GM12878 (cell line): Measurements from ENCODE around the gene NAV3. TPM values are rescaled to one million over a fixed set of nuclear protein-coding genes. Genes with fewer than 3 reads are reported as not detected.

Experiments used
- ATAC-seq: fragments of 200-7000 bp; cut with Tn5 transposase; 3 replicates; pipeline ENCODE4 v1.9.1; 2020; ENCODE audit warnings: mild to moderate bottlenecking, moderate library complexity
- BruUV-seq: library from RNA; stranded (reverse); fragments of 400-500 nt; replicated peaks from 2 replicates; lab custom pipeline; 2021; lab: Mats Ljungman, UMichigan
- CTCF ChIA-PET: fragments of 300-600 bp; sonication (Branson Sonifier 250); formaldehyde crosslinking; extraction: SDS; loops from one replicate; lab custom pipeline; 2021; ENCODE audit warnings: inconsistent platforms; lab: Yijun Ruan, JAX
- POLR2A ChIA-PET: fragments of 350-600 bp; formaldehyde crosslinking; extraction: SDS; loops from one replicate; lab custom pipeline; 2021; ENCODE audit warnings: inconsistent platforms; lab: Charles Lee
- RAD21 ChIA-PET: fragments of 300-600 bp; sonication (Branson Sonifier 250); formaldehyde crosslinking; loops from one replicate; lab custom pipeline; 2023; ENCODE audit warnings: antibody characterized with exemption; ENCODE audit not compliant: unreplicated experiment; lab: Charles Lee
- SMC1A ChIA-PET: fragments of 300-600 bp; sonication (Branson Sonifier 250); formaldehyde crosslinking; loops from one replicate; lab custom pipeline; 2023; ENCODE audit not compliant: unreplicated experiment, uncharacterized antibody; lab: Charles Lee
- DNase-seq: peaks from one replicate; pipeline ENCODE4 v3.0.0-alpha.2; 2011; ENCODE audit warnings: low read depth, low spot score
- FAIRE-seq: peaks from 3 replicates; lab custom pipeline; 2011; peaks lifted over from hg19 to GRCh38; lab: Jason Lieb, UNC
- H2AFZ ChIP-seq: 2 replicates; pipeline ENCODE4 v1.6.0; 2011; ENCODE audit warnings: low read depth, low read length, control low read depth; ENCODE audit not compliant: control insufficient read depth
- H3K27ac ChIP-seq: 2 replicates; pipeline ENCODE4 v1.5.1; 2011; ENCODE audit warnings: control low read depth; ENCODE audit not compliant: control insufficient read depth, insufficient read depth
- H3K27me3 ChIP-seq, 2 experiments: replicated peaks in 1 of 2; 2 replicates each; pipeline versions ENCODE4 v1.6.0 to v1.6.1; 2011; ENCODE audit warnings: low read length in 1 of 2; ENCODE audit not compliant: control insufficient read depth in 2 of 2, insufficient read depth in 2 of 2
- H3K36me3 ChIP-seq, 2 experiments: 2 replicates each; pipeline ENCODE4 v1.5.1; 2011; ENCODE audit warnings: low read length in 1 of 2; ENCODE audit not compliant: control insufficient read depth in 2 of 2, insufficient read depth in 2 of 2
- H3K4me1 ChIP-seq: 2 replicates; pipeline ENCODE4 v1.6.1; 2011; ENCODE audit warnings: mild to moderate bottlenecking, low read length, moderate library complexity, mixed read lengths; ENCODE audit not compliant: control insufficient read depth, insufficient read depth
- H3K4me2 ChIP-seq: 2 replicates; pipeline ENCODE4 v1.6.0; 2011; ENCODE audit warnings: control low read depth; ENCODE audit not compliant: control insufficient read depth, insufficient read depth
- H3K4me3 ChIP-seq: fragments of 200-600 bp; sonication (generic); 2 replicates; pipeline ENCODE4 v1.5.1; 2016
- H3K79me2 ChIP-seq: 2 replicates; pipeline ENCODE4 v1.6.0; 2011; ENCODE audit warnings: low read length; ENCODE audit not compliant: control insufficient read depth, insufficient read depth
- H3K9ac ChIP-seq: 2 replicates; pipeline ENCODE4 v1.8.0; 2011; ENCODE audit warnings: low read length, control low read depth, mixed read lengths; ENCODE audit not compliant: control insufficient read depth, insufficient read depth
- H3K9me3 ChIP-seq: replicated peaks from 3 replicates; pipeline ENCODE4 v1.5.1; 2011; ENCODE audit warnings: mild to moderate bottlenecking, low read length; ENCODE audit not compliant: control insufficient read depth, insufficient read depth
- H4K20me1 ChIP-seq: 2 replicates; pipeline ENCODE4 v1.6.0; 2011; ENCODE audit not compliant: control insufficient read depth, insufficient read depth
- E2F4 ChIP-seq: IDR thresholded peaks from 2 replicates; pipeline ENCODE4 v1.6.1; 2012; ENCODE audit warnings: low read depth, low read length, improper control_type of control experiment
- JUND ChIP-seq: IDR thresholded peaks from 2 replicates; pipeline ENCODE4 v1.6.1; 2012; ENCODE audit warnings: low read depth, mild to moderate bottlenecking, low read length, improper control_type of control experiment, moderate library complexity
- PAX5 ChIP-seq: IDR thresholded peaks from 2 replicates; pipeline ENCODE4 v1.6.1; 2011; ENCODE audit warnings: low read depth, low read length, borderline replicate concordance
- SIX5 ChIP-seq: IDR thresholded peaks from 2 replicates; pipeline ENCODE4 v1.6.1; 2011; ENCODE audit warnings: mild to moderate bottlenecking, low read depth, low read length, moderate library complexity; ENCODE audit not compliant: severe bottlenecking
- SREBF2 ChIP-seq: IDR thresholded peaks from 2 replicates; pipeline ENCODE4 v1.6.1; 2012; ENCODE audit warnings: mild to moderate bottlenecking, low read length
- ZNF207 ChIP-seq: fragments of 450-650 bp; IDR thresholded peaks from 2 replicates; pipeline ENCODE4 v1.6.1; 2014; ENCODE audit warnings: antibody characterized with exemption, mild to moderate bottlenecking, borderline replicate concordance
- in situ Hi-C: fragments of 300-500 bp; cut with MboI; formaldehyde crosslinking; loops from 9 replicates; pipeline ENCODE4 v1.14.3; 2018; ENCODE audit warnings: mixed read lengths
- intact Hi-C: fragments of 100-400 bp; cut with micrococcal nuclease; formaldehyde crosslinking; loops from one replicate; pipeline ENCODE4 v1.14.2; 2022; ENCODE audit not compliant: unreplicated experiment
- polyA plus RNA-seq, 11 experiments: library from polyadenylated mRNA; depleted of rRNA in 4 of 11; unstranded in 6 of 11; stranded (reverse) in 5 of 11; fragments of >200 nt; fragmentation: Nextera tagmentation in 4 of 11; fragmentation: Illumina TruSeq in 1 of 11; extraction: Ambion mirVana in 4 of 11; extraction: Trizol in 1 of 11; gene quantifications; 1 replicate in 1 of 11; 2 replicates in 10 of 11; pipeline versions ENCODE4 v1.2.1 to v1.2.3, GENCODE V29; 2011 to 2016; ENCODE audit warnings: inconsistent platforms in 2 of 11, missing spikeins in 2 of 11, low read depth in 1 of 11
- total RNA-seq, 4 experiments: library from RNA; depleted of rRNA in 3 of 4; stranded (reverse); fragments of >200 nt in 3 of 4; fragmentation: Illumina TruSeq in 1 of 4; extraction: Trizol in 1 of 4; gene quantifications; 2 replicates each; pipeline versions ENCODE4 v1.2.1 to v1.2.3, GENCODE V29; 2013 to 2021
- TF ChIP-seq, protein P1 (sequence below): fragments of 450-650 bp; IDR thresholded peaks from 2 replicates; pipeline ENCODE4 v1.6.1; 2017; ENCODE audit warnings: antibody characterized with exemption, mild to moderate bottlenecking, moderate library complexity
- TF ChIP-seq, protein P2 (sequence below): fragments of 450-650 bp; IDR thresholded peaks from 2 replicates; pipeline ENCODE4 v1.6.1; 2016; ENCODE audit warnings: mild to moderate bottlenecking
- TF ChIP-seq, protein P3 (sequence below): fragments of 450-650 bp; IDR thresholded peaks from 2 replicates; pipeline ENCODE4 v1.6.1; 2014; ENCODE audit warnings: mild to moderate bottlenecking

Gene NAV3
- total and polyA plus RNA-seq, 10 of the 15 experiments (the other 5 are each of a cell fraction or from before 2014, with no cell fraction given): 0.05 to 0.51 (median 0.22) TPM; not detected in 1

DNA sequence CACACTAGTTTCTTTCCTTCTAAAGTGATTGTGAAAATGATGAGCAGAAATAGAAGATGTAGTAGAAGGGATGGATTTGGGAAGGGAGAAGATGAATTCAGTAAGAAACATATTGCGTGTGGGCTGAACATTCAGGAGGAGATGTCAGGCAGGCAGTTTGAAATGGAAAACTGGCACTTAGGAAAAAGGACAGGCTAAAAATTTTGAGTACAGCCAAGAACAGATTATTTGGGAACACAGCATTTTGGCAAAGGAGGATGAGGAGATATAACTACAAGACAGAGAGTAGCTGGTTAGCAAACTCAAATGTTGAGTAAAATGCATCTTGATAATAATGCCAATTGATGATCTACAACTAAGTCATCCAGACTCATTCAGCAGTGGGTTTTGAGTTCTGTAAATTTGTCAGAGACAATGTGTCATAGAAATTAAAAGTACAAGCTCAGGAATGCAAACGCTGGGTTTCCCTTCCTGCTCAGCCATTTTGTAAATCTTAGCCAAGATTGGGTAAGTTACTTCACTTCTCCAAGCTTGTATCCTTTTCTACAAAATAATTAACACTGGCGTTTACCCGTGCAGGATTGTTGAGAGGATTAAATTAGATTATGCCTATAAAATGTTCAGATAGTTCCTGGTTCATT is 255.0 kb downstream of the NAV3 start (continued):
- TF ChIP-seq, protein P1, sequence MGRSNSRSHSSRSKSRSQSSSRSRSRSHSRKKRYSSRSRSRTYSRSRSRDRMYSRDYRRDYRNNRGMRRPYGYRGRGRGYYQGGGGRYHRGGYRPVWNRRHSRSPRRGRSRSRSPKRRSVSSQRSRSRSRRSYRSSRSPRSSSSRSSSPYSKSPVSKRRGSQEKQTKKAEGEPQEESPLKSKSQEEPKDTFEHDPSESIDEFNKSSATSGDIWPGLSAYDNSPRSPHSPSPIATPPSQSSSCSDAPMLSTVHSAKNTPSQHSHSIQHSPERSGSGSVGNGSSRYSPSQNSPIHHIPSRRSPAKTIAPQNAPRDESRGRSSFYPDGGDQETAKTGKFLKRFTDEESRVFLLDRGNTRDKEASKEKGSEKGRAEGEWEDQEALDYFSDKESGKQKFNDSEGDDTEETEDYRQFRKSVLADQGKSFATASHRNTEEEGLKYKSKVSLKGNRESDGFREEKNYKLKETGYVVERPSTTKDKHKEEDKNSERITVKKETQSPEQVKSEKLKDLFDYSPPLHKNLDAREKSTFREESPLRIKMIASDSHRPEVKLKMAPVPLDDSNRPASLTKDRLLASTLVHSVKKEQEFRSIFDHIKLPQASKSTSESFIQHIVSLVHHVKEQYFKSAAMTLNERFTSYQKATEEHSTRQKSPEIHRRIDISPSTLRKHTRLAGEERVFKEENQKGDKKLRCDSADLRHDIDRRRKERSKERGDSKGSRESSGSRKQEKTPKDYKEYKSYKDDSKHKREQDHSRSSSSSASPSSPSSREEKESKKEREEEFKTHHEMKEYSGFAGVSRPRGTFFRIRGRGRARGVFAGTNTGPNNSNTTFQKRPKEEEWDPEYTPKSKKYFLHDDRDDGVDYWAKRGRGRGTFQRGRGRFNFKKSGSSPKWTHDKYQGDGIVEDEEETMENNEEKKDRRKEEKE: no peak

DNA sequence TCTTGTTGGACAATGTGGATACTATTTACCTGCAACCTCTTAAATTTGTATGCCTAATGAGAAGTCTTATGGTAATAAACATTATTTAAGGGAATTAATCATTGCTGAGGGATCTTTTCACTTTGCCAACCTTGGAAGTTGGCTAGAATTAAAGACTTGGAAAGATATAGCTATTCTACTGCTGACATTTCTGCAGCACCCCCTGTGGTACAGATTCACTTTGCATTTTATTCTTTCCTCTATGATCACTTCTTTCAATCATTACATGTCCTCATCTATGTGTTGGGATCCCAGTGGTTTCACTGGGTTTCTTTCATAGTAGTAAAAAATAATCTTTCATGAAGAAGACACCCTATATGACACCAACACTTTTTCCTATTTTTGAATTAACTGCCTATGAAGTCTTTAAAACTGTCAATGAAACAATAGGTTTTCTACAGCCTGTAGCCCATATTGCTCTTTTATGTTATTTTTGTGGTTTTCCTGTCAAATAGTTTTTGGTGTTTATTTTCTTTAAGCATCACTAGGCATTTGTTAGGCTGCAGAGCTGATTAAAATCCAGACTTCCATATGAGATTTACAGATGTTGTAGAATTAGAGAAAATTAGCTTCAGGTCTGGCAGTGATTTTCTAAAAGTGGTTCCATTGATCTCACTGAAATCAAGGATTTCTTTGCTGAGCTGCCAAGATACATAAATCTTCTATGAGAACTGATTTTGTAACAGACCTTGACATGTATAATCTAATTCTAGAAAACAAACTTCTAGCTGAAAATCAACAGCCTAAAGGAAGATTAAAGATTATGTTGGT is 256.1 kb downstream of the NAV3 start:
- in situ Hi-C loops: no loop called here
- ChIA-PET SMC1A (interaction anchor here (0.7 to 1.9 kb wide), 3 partner anchors 10 to 87 kb away, joined by 3 to 6 read pairs (median 3); no protein-coding TSS in a partner anchor), POLR2A (no interaction called here), CTCF (interaction anchor here (1.0 to 1.5 kb wide), 2 partner anchors 10 to 20 kb away, joined by 3 read pairs; no protein-coding TSS in a partner anchor), RAD21 (no interaction called here)
- Histone ChIP-seq H2AFZ (no peak overlapping the region), H3K4me1 (no peaks in the 10 kb centered on the region), H3K79me2 (no peaks in the 10 kb centered on the region), H3K36me3 (no peaks in the 10 kb centered on the region), H3K4me3 (no peak overlapping the region), H3K27me3 (no peaks in the 10 kb centered on the region), H3K4me2 (no peak overlapping the region), H3K9ac (no peak overlapping the region), H4K20me1 (no peaks in the 10 kb centered on the region), H3K9me3 (no peaks in the 10 kb centered on the region), H3K27ac (no peak overlapping the region)
- FAIRE-seq (no peak), ATAC-seq (no peak), DNase-seq (no peak)
- no TSS peak for BruUV-seq
- intact Hi-C loops: no loop called here
- no peak for TF ChIP-seq E2F4
- TF ChIP-seq, protein P2, sequence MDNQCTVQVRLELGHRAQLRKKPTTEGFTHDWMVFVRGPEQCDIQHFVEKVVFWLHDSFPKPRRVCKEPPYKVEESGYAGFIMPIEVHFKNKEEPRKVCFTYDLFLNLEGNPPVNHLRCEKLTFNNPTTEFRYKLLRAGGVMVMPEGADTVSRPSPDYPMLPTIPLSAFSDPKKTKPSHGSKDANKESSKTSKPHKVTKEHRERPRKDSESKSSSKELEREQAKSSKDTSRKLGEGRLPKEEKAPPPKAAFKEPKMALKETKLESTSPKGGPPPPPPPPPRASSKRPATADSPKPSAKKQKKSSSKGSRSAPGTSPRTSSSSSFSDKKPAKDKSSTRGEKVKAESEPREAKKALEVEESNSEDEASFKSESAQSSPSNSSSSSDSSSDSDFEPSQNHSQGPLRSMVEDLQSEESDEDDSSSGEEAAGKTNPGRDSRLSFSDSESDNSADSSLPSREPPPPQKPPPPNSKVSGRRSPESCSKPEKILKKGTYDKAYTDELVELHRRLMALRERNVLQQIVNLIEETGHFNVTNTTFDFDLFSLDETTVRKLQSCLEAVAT: no peak
- no peak for TF ChIP-seq PAX5
- TF ChIP-seq SREBF2: no peak
- TF ChIP-seq, protein P3, sequence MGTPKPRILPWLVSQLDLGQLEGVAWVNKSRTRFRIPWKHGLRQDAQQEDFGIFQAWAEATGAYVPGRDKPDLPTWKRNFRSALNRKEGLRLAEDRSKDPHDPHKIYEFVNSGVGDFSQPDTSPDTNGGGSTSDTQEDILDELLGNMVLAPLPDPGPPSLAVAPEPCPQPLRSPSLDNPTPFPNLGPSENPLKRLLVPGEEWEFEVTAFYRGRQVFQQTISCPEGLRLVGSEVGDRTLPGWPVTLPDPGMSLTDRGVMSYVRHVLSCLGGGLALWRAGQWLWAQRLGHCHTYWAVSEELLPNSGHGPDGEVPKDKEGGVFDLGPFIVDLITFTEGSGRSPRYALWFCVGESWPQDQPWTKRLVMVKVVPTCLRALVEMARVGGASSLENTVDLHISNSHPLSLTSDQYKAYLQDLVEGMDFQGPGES: no peak
- no peak for TF ChIP-seq JUND
- no peak for TF ChIP-seq ZNF207
- TF ChIP-seq SIX5: no peak
